Endothelial cell of umbilical vein (primary cell): Measurements from ENCODE around the gene KCTD10. TPM values are rescaled to one million over a fixed set of nuclear protein-coding genes. Genes with fewer than 3 reads are reported as not detected.
A peak's percentile ranks its signal among the peaks of the same experiment; 100 is the strongest.

Experiments
- BruUV-seq: library from RNA; stranded (reverse); fragments of 400-500 nt; replicated peaks from 2 replicates; lab custom pipeline; 2021; lab: Mats Ljungman, UMichigan
- CTCF ChIA-PET: fragments of 300-600, 350-600 bp; sonication (Branson Sonifier 250); formaldehyde crosslinking; loops from one replicate; lab custom pipeline; 2021; ENCODE audit warnings: antibody characterized with exemption, inconsistent platforms; lab: Charles Lee
- POLR2A ChIA-PET: fragments of 300-600, 350-600 bp; sonication (Branson Sonifier 250); formaldehyde crosslinking; loops from one replicate; lab custom pipeline; 2021; ENCODE audit warnings: antibody characterized with exemption, inconsistent platforms; lab: Charles Lee
- DNase-seq: peaks from one replicate; pipeline ENCODE4 v3.0.0-alpha.2; 2011; ENCODE audit warnings: low read depth, low spot score
- FAIRE-seq: peaks from 2 replicates; lab custom pipeline; 2011; peaks lifted over from hg19 to GRCh38; lab: Jason Lieb, UNC
- H2AFZ ChIP-seq: 2 replicates; pipeline ENCODE4 v1.6.0; 2012; ENCODE audit warnings: low read depth, low read length, control low read depth, inconsistent platforms
- H3K27ac ChIP-seq: 2 replicates; pipeline ENCODE4 v1.5.1; 2011; ENCODE audit warnings: low read depth, mild to moderate bottlenecking, control low read depth, low read length, moderate library complexity; ENCODE audit not compliant: insufficient read depth
- H3K27me3 ChIP-seq, 2 experiments: 2 replicates each; pipeline versions ENCODE4 v1.6.0 to v1.6.1; 2011; ENCODE audit warnings: low read length in 2 of 2, mixed read lengths in 1 of 2; ENCODE audit not compliant: control insufficient read depth in 2 of 2, insufficient read depth in 2 of 2
- H3K36me3 ChIP-seq, 2 experiments: 2 replicates in 1 of 2; 3 replicates in 1 of 2; pipeline ENCODE4 v1.5.1; 2011; ENCODE audit warnings: low read length in 2 of 2, mild to moderate bottlenecking in 1 of 2, moderate library complexity in 1 of 2; ENCODE audit not compliant: control insufficient read depth in 2 of 2, insufficient read depth in 2 of 2; ENCODE audit errors: extremely low read depth in 1 of 2
- H3K4me1 ChIP-seq: 3 replicates; pipeline ENCODE4 v1.5.1; 2011; ENCODE audit warnings: mild to moderate bottlenecking, low read length; ENCODE audit not compliant: control insufficient read depth, insufficient read depth; ENCODE audit errors: extremely low read depth
- H3K4me2 ChIP-seq: 2 replicates; pipeline ENCODE4 v1.6.1; 2011; ENCODE audit warnings: low read length, control low read depth, mixed read lengths; ENCODE audit not compliant: insufficient read depth
- H3K4me3 ChIP-seq, 3 experiments: fragments of 200-600 bp in 1 of 3; sonication (generic), shearing (Covaris generic) in 1 of 3; replicated peaks in 1 of 3; 2 replicates each; pipeline ENCODE4 v1.5.1; 2011 to 2016; ENCODE audit warnings: control low read depth in 3 of 3, low read length in 3 of 3, mild to moderate bottlenecking in 2 of 3, inconsistent platforms in 1 of 3, low read depth in 1 of 3, moderate library complexity in 1 of 3; ENCODE audit not compliant: insufficient read depth in 1 of 3
- H3K79me2 ChIP-seq: 2 replicates; pipeline ENCODE4 v1.6.0; 2012; ENCODE audit warnings: low read length, inconsistent platforms; ENCODE audit not compliant: control insufficient read depth, insufficient read depth
- H3K9ac ChIP-seq: replicated peaks from 2 replicates; pipeline ENCODE3; 2011; ENCODE audit warnings: low read length, control low read depth; ENCODE audit not compliant: insufficient read depth; ENCODE audit errors: extremely low read depth
- H3K9me1 ChIP-seq: replicated peaks from 3 replicates; pipeline ENCODE4 v1.6.0; 2011; ENCODE audit warnings: mild to moderate bottlenecking, low read length; ENCODE audit not compliant: control insufficient read depth, insufficient read depth; ENCODE audit errors: extremely low read depth
- H3K9me3 ChIP-seq: replicated peaks from 2 replicates; pipeline ENCODE4 v1.5.1; 2012; ENCODE audit warnings: low read length, inconsistent platforms; ENCODE audit not compliant: control insufficient read depth, insufficient read depth
- H4K20me1 ChIP-seq: replicated peaks from 2 replicates; pipeline ENCODE3; 2011; ENCODE audit warnings: mild to moderate bottlenecking, low read length; ENCODE audit not compliant: control insufficient read depth, insufficient read depth; ENCODE audit errors: extremely low read depth
- CTCF ChIP-seq, 2 donors: IDR thresholded peaks; 1 replicate in 1 of 2; 2 replicates in 1 of 2; pipeline ENCODE4 v1.5.1; 2011; ENCODE audit warnings: low read length in 2 of 2, mild to moderate bottlenecking in 2 of 2, moderate library complexity in 2 of 2, control low read depth in 1 of 2, inconsistent platforms in 1 of 2, low read depth in 1 of 2; ENCODE audit not compliant: insufficient read depth in 1 of 2; ENCODE audit errors: extremely low read depth in 1 of 2
- EZH2 ChIP-seq: IDR thresholded peaks from 2 replicates; pipeline ENCODE4 v1.6.1; 2012; ENCODE audit warnings: borderline replicate concordance, low read depth, mild to moderate bottlenecking, moderate library complexity, low read length, inconsistent platforms; ENCODE audit not compliant: severe bottlenecking
- FOS ChIP-seq: IDR thresholded peaks from 2 replicates; pipeline ENCODE4 v1.6.1; 2011; ENCODE audit warnings: mild to moderate bottlenecking, low read length, moderate library complexity, borderline replicate concordance; ENCODE audit not compliant: insufficient read depth
- GATA2 ChIP-seq: IDR thresholded peaks from 2 replicates; pipeline ENCODE4 v1.7.0; 2011; ENCODE audit warnings: low read depth, mild to moderate bottlenecking, moderate library complexity, mixed read lengths, low read length; ENCODE audit not compliant: insufficient read length, insufficient read depth
- JUN ChIP-seq: IDR thresholded peaks from 2 replicates; pipeline ENCODE4 v1.6.1; 2011; ENCODE audit warnings: borderline replicate concordance, low read depth; ENCODE audit not compliant: insufficient read length, insufficient read depth
- MAX ChIP-seq: IDR thresholded peaks from 2 replicates; pipeline ENCODE4 v1.6.1; 2011; ENCODE audit not compliant: insufficient read depth, insufficient read length
- MYC ChIP-seq: IDR thresholded peaks from one replicate; pipeline ENCODE4 v1.6.1; 2011; ENCODE audit warnings: mild to moderate bottlenecking, low read depth, low read length
- POLR2A ChIP-seq: IDR thresholded peaks from 2 replicates; pipeline ENCODE4 v1.6.1; 2012; ENCODE audit warnings: low read depth, mild to moderate bottlenecking, control low read depth, low read length
- POLR2AphosphoS5 ChIP-seq: IDR thresholded peaks from 2 replicates; pipeline ENCODE4 v1.6.1; 2012; ENCODE audit warnings: low read depth, mild to moderate bottlenecking, control low read depth, low read length, moderate library complexity; ENCODE audit not compliant: insufficient read depth
- dilution Hi-C: fragments of 300-500 bp; cut with MboI; formaldehyde crosslinking; loops from one replicate; pipeline ENCODE4 v1.15.0; 2019; ENCODE audit warnings: low sequenced_read_pairs; ENCODE audit not compliant: extremely low pct_ligation_motif_present
- intact Hi-C: fragments of 100-400 bp; cut with micrococcal nuclease; formaldehyde crosslinking; loops from one replicate; pipeline ENCODE4 v1.10.0; 2022
- polyA plus RNA-seq, 4 experiments: library from polyadenylated mRNA; depleted of rRNA in 3 of 4; stranded (reverse) in 3 of 4; unstranded in 1 of 4; fragments of >200 nt; gene quantifications; 2 replicates each; pipeline versions ENCODE4 v1.2.1 to v1.2.3, GENCODE V29; 2011 to 2012; ENCODE audit warnings: missing spikeins in 1 of 4
- total RNA-seq: library from RNA; stranded (reverse); gene quantifications from 2 replicates; pipeline ENCODE4 v1.2.3, GENCODE V29; 2021

Gene KCTD10
- total and polyA plus RNA-seq, 2 donors (not counting 3 experiments of a cell fraction or from before 2014, with no cell fraction given), result 101 to 112 TPM

- H3K4me1 ChIP-seq, result peaks cover 67% of the 10 kb centered on the region
- BruUV-seq, result TSS peak; percentile 91
- no peaks in the 10 kb centered on the region for H3K9me1 ChIP-seq
- H2AFZ ChIP-seq, result no peak overlapping the region
- peak overlapping the region; percentile 56 for H3K9ac ChIP-seq
- TF ChIP-seq GATA2, result no peak
- TF ChIP-seq CTCF (IDR thresholded peaks at IDR 0.05; ENCODE audit: extremely low read depth in 1 of 2, insufficient read depth in 1 of 2, low read depth in 1 of 2, low read length in 2 of 2), result no peak
- TF ChIP-seq POLR2AphosphoS5, result no peak
- no peak for TF ChIP-seq FOS
- no peak for TF ChIP-seq EZH2
- no peak for TF ChIP-seq POLR2A
- TF ChIP-seq JUN, result no peak
- TF ChIP-seq MAX, result no peak
- no peak for TF ChIP-seq MYC
- FAIRE-seq (no peak), DNase-seq (no peak)
- H3K36me3 ChIP-seq, result peaks cover 3 to 22% of the 10 kb centered on the region in 2 experiments
- intact Hi-C loops (loop anchor here (1.0 to 5.0 kb wide), 3 partner anchors 14 to 611 kb away; partner anchors contain the start of genes KCTD10 and UBE3B), dilution Hi-C loops (no loop called here)
- no peaks in the 10 kb centered on the region for H3K9me3 ChIP-seq
- H3K4me3 ChIP-seq, result no peak overlapping the region
- H3K27me3 ChIP-seq, result no peaks in the 10 kb centered on the region
- CTCF ChIA-PET, result interaction anchor here (1.0 to 5.1 kb wide), 9 partner anchors 9 to 55 kb away, joined by 3 to 47 read pairs (median 9); partner anchors contain the start of genes KCTD10 and UBE3B
- peaks cover 75% of the 10 kb centered on the region for H3K79me2 ChIP-seq
- peak overlapping the region; percentile 89 for H3K27ac ChIP-seq
- POLR2A ChIA-PET, result no interaction called here
- no peaks in the 10 kb centered on the region for H4K20me1 ChIP-seq
- H3K4me2 ChIP-seq, result peak overlapping the region; percentile 66
Observed at GRCh38 chr12:109463756-109464155, 13.3 kb downstream of the KCTD10 start.
